ENCODE measurements around the gene KLHDC1.
"Not testable (repeated sequence)": the region's sequence is repeated elsewhere in the genome, so short reads cannot be mapped to it uniquely, and the experiment has no call there.

- TF ChIP-seq CTCF (IDR thresholded peaks at IDR 0.05; ENCODE audit: insufficient read depth, low read depth, low read length); EZH2 (IDR thresholded peaks at IDR 0.05; ENCODE audit: insufficient read depth, low read length): not testable (repeated sequence)
Measured at GRCh38 chr14:49657500-49657899, 35.4 kb upstream of the KLHDC1 start.

All from astrocyte (in vitro differentiated cells and primary cell).